Measurements from ENCODE around the gene ZAR1L. TPM values are rescaled to one million over a fixed set of nuclear protein-coding genes. Genes with fewer than 3 reads are reported as not detected.
A peak's percentile ranks its signal among the peaks of the same experiment; 100 is the strongest.

The ZAR1L gene
- polyA plus RNA-seq, 1 donor (not counting 4 experiments of a cell fraction or from before 2014, with no cell fraction given): not detected

- no peaks in the 10 kb centered on the region for H3K36me3 ChIP-seq (ENCODE audit: control insufficient read depth in 2 of 2, extremely low read depth in 1 of 2, insufficient read depth in 2 of 2, low read length in 2 of 2)
- DNase-seq (ENCODE audit: low read depth, low spot score) (no peak), FAIRE-seq (peak; percentile 66)
- peaks cover 4% of the 10 kb centered on the region for H3K4me1 ChIP-seq (ENCODE audit: control insufficient read depth, extremely low read depth, insufficient read depth, low read length)
- H3K27me3 ChIP-seq (ENCODE audit: control insufficient read depth, extremely low read depth, insufficient read depth, low read length): no peaks in the 10 kb centered on the region
- dilution Hi-C loops (cut with MboI; ENCODE audit: extremely low pct_ligation_motif_present, low sequenced_read_pairs): no loop called here
- no peak overlapping the region for H3K27ac ChIP-seq (ENCODE audit: control insufficient read depth, insufficient read depth, low read length)
- H3K9me3 ChIP-seq (ENCODE audit: control insufficient read depth, low read depth, low read length): no peaks in the 10 kb centered on the region
- H3K9ac ChIP-seq (ENCODE audit: control insufficient read depth, extremely low read depth, insufficient read depth, low read length): no peak overlapping the region
- H3K4me3 ChIP-seq (ENCODE audit: control insufficient read depth in 2 of 3, extremely low read depth in 1 of 3, insufficient read depth in 2 of 3, low read depth in 1 of 3, low read length in 3 of 3): no peak overlapping the region
- no peak overlapping the region for H3K4me2 ChIP-seq (ENCODE audit: control insufficient read depth, extremely low read depth, insufficient read depth, low read depth, low read length)
- TF ChIP-seq CTCF (optimal IDR thresholded peaks at IDR 0.05 in 1 of 3, IDR thresholded peaks at IDR 0.05 in 1 of 3, conservative IDR thresholded peaks at IDR 0.05 in 1 of 3; ENCODE audit: extremely low read depth in 1 of 3, insufficient read depth in 2 of 3, low read length in 3 of 3) (peak; percentile 94 to 98 (median 95)), EZH2 (IDR thresholded peaks at IDR 0.05; ENCODE audit: low read length) (no peak)
- no peaks in the 10 kb centered on the region for H3K79me2 ChIP-seq (ENCODE audit: control insufficient read depth, insufficient read depth, low read length)
- H2AFZ ChIP-seq (ENCODE audit: control insufficient read depth, low read length): no peak overlapping the region
- no peaks in the 10 kb centered on the region for H3K9me1 ChIP-seq (ENCODE audit: control insufficient read depth, extremely low read depth, insufficient read depth, low read length)
- no peaks in the 10 kb centered on the region for H4K20me1 ChIP-seq (ENCODE audit: control insufficient read depth, extremely low read depth, insufficient read depth, low read length)
These were observed 47.2 kb downstream of the ZAR1L start for GRCh38 chr13:32267836-32268439.

- Histone ChIP-seq H2AFZ (ENCODE audit: control insufficient read depth, low read length) (no peak overlapping the region), H4K20me1 (ENCODE audit: control insufficient read depth, extremely low read depth, insufficient read depth, low read length) (no peaks in the 10 kb centered on the region), H3K27me3 (ENCODE audit: control insufficient read depth, extremely low read depth, insufficient read depth, low read length) (no peaks in the 10 kb centered on the region), H3K79me2 (ENCODE audit: control insufficient read depth, insufficient read depth, low read length) (no peaks in the 10 kb centered on the region), H3K4me2 (ENCODE audit: control insufficient read depth, extremely low read depth, insufficient read depth, low read depth, low read length) (no peak overlapping the region), H3K27ac (ENCODE audit: control insufficient read depth, insufficient read depth, low read length) (no peak overlapping the region), H3K36me3 (ENCODE audit: control insufficient read depth in 2 of 2, extremely low read depth in 1 of 2, insufficient read depth in 2 of 2, low read length in 2 of 2) (no peaks in the 10 kb centered on the region), H3K9ac (ENCODE audit: control insufficient read depth, extremely low read depth, insufficient read depth, low read length) (no peak overlapping the region), H3K4me3 (ENCODE audit: control insufficient read depth in 2 of 3, extremely low read depth in 1 of 3, insufficient read depth in 2 of 3, low read depth in 1 of 3, low read length in 3 of 3) (no peak overlapping the region), H3K4me1 (ENCODE audit: control insufficient read depth, extremely low read depth, insufficient read depth, low read length) (peaks cover 17% of the 10 kb centered on the region), H3K9me1 (ENCODE audit: control insufficient read depth, extremely low read depth, insufficient read depth, low read length) (no peaks in the 10 kb centered on the region), H3K9me3 (ENCODE audit: control insufficient read depth, low read depth, low read length) (no peaks in the 10 kb centered on the region)
- TF ChIP-seq CTCF (optimal IDR thresholded peaks at IDR 0.05 in 1 of 3, IDR thresholded peaks at IDR 0.05 in 1 of 3, conservative IDR thresholded peaks at IDR 0.05 in 1 of 3; ENCODE audit: extremely low read depth in 1 of 3, insufficient read depth in 2 of 3, low read length in 3 of 3) (no peak), EZH2 (IDR thresholded peaks at IDR 0.05; ENCODE audit: low read length) (no peak)
- DNase-seq (ENCODE audit: low read depth, low spot score) (no peak), FAIRE-seq (no peak)
- dilution Hi-C loops (cut with MboI; ENCODE audit: extremely low pct_ligation_motif_present, low sequenced_read_pairs): no loop called here
These were observed 49.0 kb downstream of the ZAR1L start for GRCh38 chr13:32266130-32266529.
